ENCODE measurements around the gene TACC2.

DNA sequence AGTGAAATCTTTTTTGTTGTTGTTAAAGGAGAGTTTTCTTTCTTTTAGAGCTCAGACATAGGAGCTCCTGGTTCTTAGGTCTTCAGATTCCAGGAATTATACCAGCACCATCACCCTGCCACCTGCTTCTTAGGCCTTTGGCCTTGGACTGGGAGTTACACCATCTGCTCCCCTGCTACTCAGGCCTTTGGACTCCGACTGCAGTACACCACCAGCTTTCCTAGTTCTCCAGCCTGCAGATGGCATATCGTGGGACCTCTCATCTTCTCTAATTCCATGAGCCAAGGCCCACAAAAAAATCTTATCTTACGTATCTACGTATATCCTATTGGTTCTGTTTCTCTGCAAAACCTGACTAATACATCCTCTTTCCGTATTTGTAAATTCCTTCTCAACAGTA lies 5.1 kb upstream of the TACC2 start:
- TF ChIP-seq CTCF (IDR thresholded peaks at IDR 0.05) (no peak), POLR2AphosphoS5 (IDR thresholded peaks at IDR 0.05) (no peak)
